ENCODE results near the gene INO80B. TPM values are rescaled to one million over a fixed set of nuclear protein-coding genes. Genes with fewer than 3 reads are reported as not detected.

The INO80B gene
- total RNA-seq = 10 to 100 TPM; 93.6 to 93.8 TPM
- 1 to 10 TPM; 8.1 to 9.4 (median 8.2) TPM for polyA plus RNA-seq
- 0.71 to 2.9 (median 1.9) reads per million in 6 experiments for total RNA-seq

DNA sequence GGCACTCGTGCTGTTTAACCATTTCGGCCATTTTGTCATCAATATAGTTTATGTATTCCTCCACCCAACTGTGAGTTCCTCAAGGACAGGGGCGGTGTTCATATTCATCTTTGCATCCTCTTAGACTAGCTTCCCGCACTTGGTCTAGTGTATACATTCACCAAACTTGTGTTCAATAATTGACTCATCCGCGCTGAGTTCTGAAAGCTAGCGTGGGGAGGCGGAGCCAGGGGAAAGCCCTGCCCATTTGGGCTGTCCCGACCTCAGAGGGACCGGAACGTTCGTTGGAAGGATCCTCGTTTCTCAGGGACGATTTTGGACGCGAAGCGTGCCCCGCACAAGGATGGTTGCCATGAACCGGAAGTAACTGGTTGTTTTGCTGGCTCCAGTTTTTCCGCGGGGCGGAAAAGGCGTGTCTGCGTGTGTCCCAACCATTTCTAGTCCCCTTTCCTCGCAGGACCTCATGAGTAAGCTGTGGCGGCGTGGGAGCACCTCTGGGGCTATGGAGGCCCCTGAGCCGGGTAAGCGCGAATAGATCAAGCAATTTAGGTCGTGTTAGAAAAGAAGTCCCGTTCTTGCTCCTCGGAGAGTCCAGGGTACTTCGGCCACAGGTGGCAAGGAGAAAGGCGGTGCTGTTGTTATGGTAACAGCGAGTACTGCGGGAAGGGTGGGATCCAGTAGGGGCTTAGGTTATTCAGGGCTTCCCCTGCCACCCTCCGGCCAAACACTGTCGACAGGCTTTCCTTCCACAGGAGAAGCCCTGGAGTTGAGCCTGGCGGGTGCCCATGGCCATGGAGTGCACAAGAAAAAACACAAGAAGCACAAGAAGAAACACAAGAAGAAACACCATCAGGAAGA is at the start of gene INO80B:
Gene INO80B (plus strand): TSS at position 434 of the 858 bp plus-strand sequence. CDS start 30 bp downstream, at position 464.
- H3K27me3 Mint-ChIP-seq = peaks cover 0 to 2% (median 0%) of the 10 kb centered on the region in 5 donors
- no peaks in the 10 kb centered on the region for H3K9me3 Mint-ChIP-seq
- POLR2A ChIA-PET = interaction anchor here (0.5 to 9.8 kb wide), 19 partner anchors 10 to 1221 kb away, joined by 3 to 172 read pairs (median 4); partner anchors contain the start of genes AUP1, C2orf81, CCDC142 and CCT7
- H3K27ac Mint-ChIP-seq = peak within 1 kb of the TSS; percentile 94 to 100 (median 100)
- H3K4me3 Mint-ChIP-seq = peak within 1 kb of the TSS; percentile 91 to 100 (median 99)
- peak; percentile 29 to 30 for ATAC-seq
- H3K4me1 Mint-ChIP-seq = peaks cover 34 to 66% (median 60%) of the 10 kb centered on the region in 4 donors
- peaks cover 0 to 11% (median 0%) of the 10 kb centered on the region in 3 donors for H3K36me3 Mint-ChIP-seq
- peak; percentile 85 to 99 (median 97) for DNase-seq

DNA sequence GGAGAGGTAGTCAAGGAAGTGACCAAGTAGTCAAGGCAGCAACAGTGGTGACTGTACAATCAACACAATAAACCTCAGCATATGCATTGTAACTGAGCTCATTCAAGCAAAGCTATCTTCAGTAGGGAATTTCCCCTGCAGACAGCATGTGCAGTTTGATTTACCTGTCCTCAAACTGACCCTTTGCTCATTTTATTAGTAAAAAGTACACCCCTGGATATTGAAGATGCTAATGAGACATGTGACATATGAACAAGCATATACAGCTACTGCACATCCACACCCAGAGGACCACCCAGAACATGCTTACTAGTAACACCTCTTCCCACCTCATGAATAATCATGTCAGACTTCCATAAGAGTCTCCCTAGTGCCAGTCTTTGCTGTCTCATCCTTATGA is 48.9 kb upstream of the INO80B start:
- Mint-ChIP-seq H3K4me1 (no peaks in the 10 kb centered on the region), H3K27me3 (peaks cover 0 to 10% (median 6%) of the 10 kb centered on the region in 5 donors), H3K9me3 (no peaks in the 10 kb centered on the region), H3K36me3 (no peaks in the 10 kb centered on the region), H3K27ac (no peak overlapping the region), H3K4me3 (no peak overlapping the region)
- ATAC-seq (peak in 1 of 2 donors; percentile 35), DNase-seq (no peak)
- POLR2A ChIA-PET = no interaction called here

DNA sequence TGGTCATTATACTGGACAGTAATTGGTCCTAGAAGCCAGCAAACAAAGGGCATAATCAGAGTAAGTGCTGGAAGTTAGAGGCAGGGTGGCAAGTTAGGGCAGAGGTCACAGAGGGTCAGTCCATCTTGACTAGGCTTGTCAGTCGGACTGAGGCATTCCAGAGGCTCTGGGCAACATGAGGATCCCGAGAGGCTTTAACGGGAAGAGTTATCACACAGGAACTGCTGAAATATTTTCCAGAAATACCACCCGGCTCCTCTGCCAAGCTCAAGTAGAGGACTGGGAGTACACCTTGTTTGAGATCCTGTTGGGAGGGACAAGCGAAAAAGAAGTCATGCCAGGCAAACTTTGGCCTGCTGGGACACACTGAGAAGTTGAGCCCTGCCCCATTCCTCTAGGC is 47.2 kb upstream of the INO80B start:
- POLR2A ChIA-PET = interaction anchor here (0.7 kb wide), 1 partner anchor 10 kb away, joined by 3 read pairs; no protein-coding TSS in a partner anchor
- peaks cover 0 to 3% (median 1%) of the 10 kb centered on the region in 4 donors for H3K4me1 Mint-ChIP-seq
- H3K9me3 Mint-ChIP-seq = no peaks in the 10 kb centered on the region
- no peak overlapping the region for H3K27ac Mint-ChIP-seq
- H3K36me3 Mint-ChIP-seq = no peaks in the 10 kb centered on the region
- peaks cover 0 to 10% (median 6%) of the 10 kb centered on the region in 5 donors for H3K27me3 Mint-ChIP-seq
- DNase-seq (no peak), ATAC-seq (no peak)
- H3K4me3 Mint-ChIP-seq = no peak overlapping the region

DNA sequence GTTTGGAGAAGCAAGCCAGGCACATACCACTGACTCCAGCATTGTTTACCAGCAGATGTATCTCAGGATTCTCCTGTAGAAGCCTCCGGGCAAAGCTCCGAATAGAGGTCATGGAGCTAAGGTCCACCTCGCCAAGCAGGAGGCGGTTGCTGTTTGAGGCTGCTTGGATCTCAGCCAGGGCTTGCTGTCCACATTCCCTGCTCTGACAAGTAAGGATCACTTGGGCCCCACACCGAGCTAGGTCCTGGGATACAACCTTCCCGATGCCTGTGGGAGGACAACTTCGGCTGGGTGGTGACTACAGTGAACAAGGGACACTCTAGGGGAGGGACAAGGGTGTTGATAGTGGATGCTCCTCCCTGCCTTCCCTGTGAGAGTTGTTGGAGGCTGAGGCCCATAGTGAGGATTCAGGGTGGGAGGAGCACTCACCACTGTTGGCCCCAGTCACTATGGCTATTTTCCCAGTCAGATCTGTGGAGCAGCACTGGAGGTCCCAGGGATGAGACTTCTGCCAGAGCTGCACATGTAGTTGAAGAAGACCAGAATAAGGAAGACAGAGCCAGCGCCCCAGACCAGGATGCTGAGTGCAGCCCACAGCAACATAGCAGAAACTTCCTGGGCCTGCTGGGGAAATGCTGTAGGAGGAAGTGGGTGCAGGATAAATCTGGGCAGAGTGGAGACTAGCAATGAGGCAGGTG is 41.7 kb upstream of the INO80B start:
- POLR2A ChIA-PET = interaction anchor here (1.1 kb wide), 1 partner anchor 22 kb away, joined by 3 read pairs; no protein-coding TSS in a partner anchor
- Mint-ChIP-seq H3K27ac (peak overlapping the region in 6 of 10 donors; percentile 13 to 89 (median 40)), H3K9me3 (no peaks in the 10 kb centered on the region), H3K36me3 (no peaks in the 10 kb centered on the region), H3K4me1 (peaks cover 6 to 27% (median 22%) of the 10 kb centered on the region in 4 donors), H3K4me3 (peak overlapping the region in 7 of 10 donors; percentile 26 to 76 (median 64)), H3K27me3 (peaks cover 0 to 8% (median 4%) of the 10 kb centered on the region in 5 donors)
- DNase-seq (no peak), ATAC-seq (no peak)

DNA sequence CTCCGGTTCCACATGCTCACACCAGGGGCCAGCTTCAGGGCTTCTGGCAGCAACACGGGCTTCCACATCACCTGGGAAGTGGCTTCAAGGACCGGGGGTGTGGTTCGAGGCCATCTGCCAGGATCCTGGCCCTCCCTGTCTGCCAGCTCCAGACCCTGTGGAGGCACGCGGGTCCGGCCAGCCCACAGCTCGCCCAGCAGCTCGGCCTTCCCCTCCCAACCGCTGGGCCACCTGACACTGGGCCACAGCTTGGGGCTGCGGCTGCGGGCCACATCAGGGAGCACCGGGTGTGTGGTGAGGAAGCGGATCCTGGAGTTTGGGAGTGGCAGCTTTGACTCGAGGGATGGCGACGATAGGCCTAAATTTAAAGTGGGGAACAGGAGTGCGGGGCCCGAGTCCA is 40.4 kb upstream of the INO80B start:
- Mint-ChIP-seq H3K9me3 (no peaks in the 10 kb centered on the region), H3K4me3 (peak overlapping the region; percentile 36 to 84 (median 70)), H3K27ac (peak overlapping the region in 2 of 10 donors; percentile 72 to 77), H3K36me3 (no peaks in the 10 kb centered on the region), H3K27me3 (no peaks in the 10 kb centered on the region), H3K4me1 (peaks cover 6 to 30% (median 23%) of the 10 kb centered on the region in 4 donors)
- POLR2A ChIA-PET = interaction anchor here (1.0 to 3.6 kb wide), 3 partner anchors 44 to 236 kb away, joined by 3 to 15 read pairs (median 4); partner anchors contain the start of genes MOB1A and WBP1
- no peak for ATAC-seq
- peak in 1 of 10 donors; percentile 63 for DNase-seq

DNA sequence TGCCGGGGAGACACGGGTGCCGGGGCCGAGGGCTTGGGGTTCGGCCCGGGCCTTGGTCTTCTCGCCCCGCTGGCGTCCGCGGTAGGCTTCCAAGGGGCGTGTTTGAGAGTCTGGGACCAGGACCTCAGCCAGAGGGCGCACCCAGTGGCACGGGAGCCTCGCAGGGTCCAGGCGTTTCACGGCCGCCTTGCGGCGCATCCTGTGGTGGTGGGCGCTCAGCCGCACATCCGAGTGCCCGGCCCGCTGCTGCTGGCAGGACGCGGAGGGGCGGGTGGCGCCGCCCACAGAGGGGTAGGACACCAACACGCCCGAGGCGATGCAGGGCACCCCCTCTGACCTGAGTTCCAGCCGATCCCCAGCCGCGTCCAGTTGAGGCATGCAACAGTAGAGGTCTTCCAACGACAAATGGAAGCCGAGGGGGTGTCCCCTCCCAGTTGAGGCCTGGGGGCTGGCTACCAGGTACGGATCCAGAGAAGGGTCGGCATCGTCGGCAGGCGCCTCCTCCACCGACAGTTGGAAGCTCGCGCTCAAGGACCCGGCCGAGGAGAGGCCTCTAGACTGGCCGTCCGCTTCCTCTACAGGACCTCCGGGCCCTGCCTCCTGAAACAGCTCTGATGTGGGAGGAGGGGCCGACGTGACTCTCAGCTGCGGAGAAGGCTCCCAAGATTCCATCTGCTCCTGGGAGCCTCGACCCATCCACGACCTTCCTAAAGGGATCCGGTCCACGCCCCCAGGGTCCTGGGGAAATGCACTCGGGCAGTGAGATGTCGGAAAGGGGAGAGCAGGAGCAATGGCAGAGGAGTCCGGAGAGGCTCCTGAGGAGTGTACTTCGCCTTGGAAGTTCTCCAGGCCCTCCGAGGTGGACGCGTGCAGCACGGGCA is 39.8 kb upstream of the INO80B start:
- peak overlapping the region in 5 of 10 donors; percentile 21 to 76 (median 57) for H3K27ac Mint-ChIP-seq
- H3K4me1 Mint-ChIP-seq = peaks cover 9 to 37% (median 26%) of the 10 kb centered on the region in 4 donors
- POLR2A ChIA-PET = interaction anchor here (1.0 to 3.6 kb wide), 4 partner anchors 10 to 236 kb away, joined by 3 to 15 read pairs (median 4); partner anchors contain the start of genes MOB1A and WBP1
- ATAC-seq (peak; percentile 45 to 75), DNase-seq (peak in 5 of 10 donors; percentile 16 to 65 (median 32))
- H3K4me3 Mint-ChIP-seq = peak overlapping the region; percentile 55 to 84 (median 75)
- H3K27me3 Mint-ChIP-seq = no peaks in the 10 kb centered on the region
- no peaks in the 10 kb centered on the region for H3K9me3 Mint-ChIP-seq
- H3K36me3 Mint-ChIP-seq = no peaks in the 10 kb centered on the region

DNA sequence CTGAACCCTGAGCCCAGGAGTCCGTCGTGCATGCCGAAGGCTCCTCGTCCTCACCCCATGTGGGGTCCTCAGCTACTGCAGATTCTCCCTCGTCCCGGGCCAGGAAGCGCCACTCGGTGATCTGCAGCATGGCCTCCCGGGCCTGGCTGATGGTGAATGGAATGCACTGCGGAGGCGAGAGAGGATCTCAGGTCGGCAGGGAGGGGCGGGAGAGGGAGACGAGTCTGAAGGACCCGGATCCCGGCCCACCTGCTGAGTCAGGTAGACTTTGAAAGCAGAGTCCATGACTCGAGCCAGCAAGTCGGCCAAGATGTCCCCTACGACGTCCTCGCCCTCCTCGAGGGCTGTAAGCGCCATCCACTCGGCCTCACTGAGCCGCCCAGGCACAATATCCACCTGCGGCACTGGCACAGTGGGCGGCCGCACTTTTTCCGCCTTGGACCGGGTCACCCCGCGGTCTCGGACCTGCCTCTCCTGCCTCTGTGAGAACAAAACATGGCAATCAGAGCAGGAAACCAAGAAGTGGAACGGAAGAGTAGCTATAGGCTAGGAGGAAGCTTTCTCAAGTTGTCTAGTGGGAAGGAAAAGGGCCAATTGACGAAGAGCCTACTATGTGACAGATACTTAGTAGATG is 39.0 kb upstream of the INO80B start:
- Mint-ChIP-seq H3K27me3 (no peaks in the 10 kb centered on the region), H3K27ac (peak overlapping the region in 9 of 10 donors; percentile 2 to 88 (median 76)), H3K9me3 (no peaks in the 10 kb centered on the region), H3K4me1 (peaks cover 13 to 43% (median 32%) of the 10 kb centered on the region in 4 donors), H3K4me3 (peak overlapping the region; percentile 55 to 84 (median 75)), H3K36me3 (no peaks in the 10 kb centered on the region)
- POLR2A ChIA-PET = interaction anchor here (1.0 to 3.6 kb wide), 3 partner anchors 9 to 237 kb away, joined by 3 to 15 read pairs (median 3); partner anchors contain the start of genes MOB1A and WBP1
- DNase-seq = peak in 2 of 10 donors; percentile 23 to 65
- ATAC-seq = peak in 1 of 2 donors; percentile 34

DNA sequence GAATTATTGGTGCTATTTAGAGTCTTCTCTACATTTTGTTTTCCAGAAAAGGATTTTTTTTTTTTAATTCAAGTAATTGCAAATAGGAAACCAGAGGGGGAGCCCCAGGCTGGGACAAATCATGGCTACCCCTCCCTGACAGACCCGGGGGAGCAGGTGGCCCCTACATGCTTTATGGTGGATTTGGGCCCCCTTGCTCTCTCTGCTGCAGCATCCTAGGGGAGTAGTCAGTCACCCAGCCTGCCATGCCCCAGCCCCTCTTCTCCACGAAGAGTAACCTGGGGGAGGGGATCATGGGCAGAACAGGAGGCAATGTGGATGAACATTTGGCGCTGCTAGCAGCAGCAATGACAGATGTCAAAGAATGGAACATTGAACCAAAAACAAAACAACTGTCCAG is 38.1 kb upstream of the INO80B start:
- ATAC-seq (no peak), DNase-seq (peak in 1 of 10 donors; percentile 18)
- Mint-ChIP-seq H3K9me3 (no peaks in the 10 kb centered on the region), H3K4me1 (peaks cover 16 to 49% (median 37%) of the 10 kb centered on the region in 4 donors), H3K4me3 (peak overlapping the region in 2 of 10 donors; percentile 12 to 76), H3K27ac (peak overlapping the region in 5 of 10 donors; percentile 13 to 85 (median 26)), H3K27me3 (no peaks in the 10 kb centered on the region), H3K36me3 (no peaks in the 10 kb centered on the region)
- POLR2A ChIA-PET = interaction anchor here (3.6 kb wide), 1 partner anchor 41 kb away, joined by 15 read pairs; the partner anchor contains the start of gene WBP1

DNA sequence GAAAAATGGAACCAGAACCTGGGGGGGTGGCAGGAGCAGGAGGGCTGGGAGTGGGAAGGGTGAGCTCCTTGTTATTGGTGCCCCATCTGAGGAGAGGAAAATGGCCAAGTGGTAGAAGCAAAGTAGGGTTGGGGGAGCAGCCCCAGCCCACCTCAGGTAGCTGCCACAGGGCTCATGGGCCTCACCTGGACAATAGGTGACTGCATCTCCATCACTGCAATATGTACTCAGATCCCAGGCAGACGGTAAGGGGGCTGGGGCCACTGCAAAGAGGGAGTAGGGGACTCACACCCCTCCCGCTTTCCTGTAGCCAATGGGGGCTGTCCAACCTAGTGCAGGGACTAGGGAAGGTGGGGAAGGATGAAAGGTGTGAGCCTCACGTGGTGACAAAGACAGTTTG is 37.7 kb upstream of the INO80B start:
- ATAC-seq (no peak), DNase-seq (no peak)
- no peaks in the 10 kb centered on the region for H3K27me3 Mint-ChIP-seq
- H3K36me3 Mint-ChIP-seq = no peaks in the 10 kb centered on the region
- peak overlapping the region in 5 of 10 donors; percentile 13 to 85 (median 33) for H3K27ac Mint-ChIP-seq
- H3K4me1 Mint-ChIP-seq = peaks cover 19 to 53% (median 41%) of the 10 kb centered on the region in 4 donors
- H3K9me3 Mint-ChIP-seq = no peaks in the 10 kb centered on the region
- POLR2A ChIA-PET = interaction anchor here (3.6 kb wide), 1 partner anchor 41 kb away, joined by 15 read pairs; the partner anchor contains the start of gene WBP1
- H3K4me3 Mint-ChIP-seq = peak overlapping the region in 1 of 10 donors; percentile 76

DNA sequence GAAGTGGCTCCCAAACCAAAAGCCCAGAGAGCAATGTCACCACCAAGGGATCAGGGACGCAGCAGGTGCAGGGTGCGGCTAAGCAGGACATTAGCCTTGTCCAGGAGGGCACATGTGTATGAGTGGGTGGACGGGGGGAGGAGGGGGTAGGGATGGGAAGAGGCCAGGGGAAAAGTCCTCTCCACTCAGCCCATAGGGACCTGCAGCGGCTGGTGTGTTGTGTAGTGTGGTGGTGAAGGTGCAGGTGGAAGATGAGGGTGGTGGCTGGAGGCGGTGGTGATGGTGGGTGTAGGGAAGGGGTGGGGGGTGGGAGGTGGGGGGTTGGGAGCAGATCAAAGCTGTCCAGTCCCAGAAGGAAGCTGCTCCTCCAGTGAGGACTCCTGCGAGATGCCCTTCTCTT is 37.1 kb upstream of the INO80B start:
- DNase-seq = no peak
- Mint-ChIP-seq H3K4me1 (peaks cover 18 to 56% (median 45%) of the 10 kb centered on the region in 4 donors), H3K36me3 (no peaks in the 10 kb centered on the region), H3K9me3 (no peaks in the 10 kb centered on the region), H3K27ac (peak overlapping the region in 1 of 10 donors; percentile 29), H3K4me3 (no peak overlapping the region), H3K27me3 (no peaks in the 10 kb centered on the region)
- POLR2A ChIA-PET = no interaction called here
- ATAC-seq = no peak

DNA sequence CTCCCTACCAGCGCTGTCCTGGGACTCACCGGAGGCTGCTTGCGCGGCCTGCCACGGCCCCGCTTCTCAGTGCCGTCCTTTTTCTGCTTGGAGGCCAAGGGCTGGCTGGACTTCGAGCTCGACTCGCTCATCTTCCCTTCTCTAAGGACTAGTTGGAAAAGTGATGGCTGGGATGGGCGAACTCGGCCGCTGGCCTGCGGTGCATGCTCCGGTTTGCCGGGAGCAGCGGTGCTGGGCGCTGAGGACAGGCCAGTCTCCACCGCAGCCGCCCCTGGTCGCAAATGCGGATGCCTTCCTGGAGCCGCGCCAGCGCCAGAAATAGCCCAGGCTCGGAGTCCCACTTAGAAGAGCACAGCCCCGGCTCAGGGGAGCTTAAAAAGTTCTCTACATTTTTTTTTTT is 36.6 kb upstream of the INO80B start:
- DNase-seq (peak in 1 of 10 donors; percentile 59), ATAC-seq (no peak)
- H3K4me1 Mint-ChIP-seq = peaks cover 19 to 56% (median 45%) of the 10 kb centered on the region in 4 donors
- POLR2A ChIA-PET = no interaction called here
- peak overlapping the region in 3 of 10 donors; percentile 25 to 60 (median 29) for H3K27ac Mint-ChIP-seq
- H3K4me3 Mint-ChIP-seq = no peak overlapping the region
- no peaks in the 10 kb centered on the region for H3K27me3 Mint-ChIP-seq
- no peaks in the 10 kb centered on the region for H3K36me3 Mint-ChIP-seq
- H3K9me3 Mint-ChIP-seq = no peaks in the 10 kb centered on the region
